LNCAP (cell line): ENCODE measurements around the gene MBTPS1.

ENCODE experiments used
- TF ChIP-seq, protein P1 (sequence below): fragments of 450-650 bp; IDR thresholded peaks from 2 replicates; pipeline ENCODE4 v1.5.1; 2017; ENCODE audit warnings: mild to moderate bottlenecking

The MBTPS1 gene

GRCh38 chr16:84105301-84105815 is 11.4 kb downstream of the MBTPS1 start:
- TF ChIP-seq, protein P1, sequence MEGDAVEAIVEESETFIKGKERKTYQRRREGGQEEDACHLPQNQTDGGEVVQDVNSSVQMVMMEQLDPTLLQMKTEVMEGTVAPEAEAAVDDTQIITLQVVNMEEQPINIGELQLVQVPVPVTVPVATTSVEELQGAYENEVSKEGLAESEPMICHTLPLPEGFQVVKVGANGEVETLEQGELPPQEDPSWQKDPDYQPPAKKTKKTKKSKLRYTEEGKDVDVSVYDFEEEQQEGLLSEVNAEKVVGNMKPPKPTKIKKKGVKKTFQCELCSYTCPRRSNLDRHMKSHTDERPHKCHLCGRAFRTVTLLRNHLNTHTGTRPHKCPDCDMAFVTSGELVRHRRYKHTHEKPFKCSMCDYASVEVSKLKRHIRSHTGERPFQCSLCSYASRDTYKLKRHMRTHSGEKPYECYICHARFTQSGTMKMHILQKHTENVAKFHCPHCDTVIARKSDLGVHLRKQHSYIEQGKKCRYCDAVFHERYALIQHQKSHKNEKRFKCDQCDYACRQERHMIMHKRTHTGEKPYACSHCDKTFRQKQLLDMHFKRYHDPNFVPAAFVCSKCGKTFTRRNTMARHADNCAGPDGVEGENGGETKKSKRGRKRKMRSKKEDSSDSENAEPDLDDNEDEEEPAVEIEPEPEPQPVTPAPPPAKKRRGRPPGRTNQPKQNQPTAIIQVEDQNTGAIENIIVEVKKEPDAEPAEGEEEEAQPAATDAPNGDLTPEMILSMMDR = no peak

GRCh38 chr16:84104231-84104630 is 12.5 kb downstream of the MBTPS1 start:
- TF ChIP-seq, protein P1 = no peak

GRCh38 chr16:84103678-84104077 is 13.1 kb downstream of the MBTPS1 start:
- TF ChIP-seq, protein P1 = no peak

DNA sequence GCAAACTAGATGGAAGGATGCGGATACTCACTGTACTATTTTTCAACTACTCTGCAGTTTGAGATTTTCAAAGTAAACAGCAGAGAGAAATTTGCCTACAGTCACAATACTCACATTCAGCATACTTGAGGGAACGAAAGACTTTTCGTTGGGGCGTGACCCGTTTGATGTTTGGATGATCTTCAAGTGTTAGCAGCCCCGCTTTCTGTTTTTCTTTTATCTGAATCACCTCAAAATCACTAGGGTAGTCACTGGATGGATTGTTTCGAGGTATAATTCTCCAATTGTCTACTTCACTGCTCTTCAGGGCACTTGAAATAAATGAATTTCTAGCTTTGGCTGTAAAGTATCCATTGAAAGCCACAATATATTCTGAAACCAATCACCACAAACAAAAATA is 17.8 kb downstream of the MBTPS1 start:
- TF ChIP-seq, protein P1 = no peak

DNA sequence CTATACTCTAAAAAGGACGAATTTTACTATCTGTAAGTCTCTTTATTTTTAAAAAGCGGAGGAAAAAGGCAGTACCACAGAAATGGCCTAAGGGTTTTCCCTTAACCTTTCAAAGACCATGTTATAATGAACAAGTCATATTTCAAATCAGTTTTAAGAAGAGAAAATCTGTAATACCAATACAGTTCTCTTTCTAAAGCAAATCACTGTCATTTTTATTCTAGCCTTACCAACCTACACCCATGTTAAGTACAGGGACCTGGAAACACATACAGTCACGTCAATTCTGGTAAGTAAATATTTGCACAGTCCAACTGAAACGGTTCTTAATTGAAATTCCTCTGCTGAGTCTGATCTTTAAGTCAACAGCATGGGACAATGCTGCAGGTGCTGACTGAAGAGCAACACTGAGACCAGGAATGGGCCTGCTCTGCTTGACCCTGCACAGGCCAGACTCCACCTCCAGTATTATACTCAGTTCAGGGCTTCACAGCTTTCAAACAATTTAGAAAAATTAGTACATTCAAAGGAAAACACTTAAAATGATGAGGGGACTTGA is 20.2 kb downstream of the MBTPS1 start:
- TF ChIP-seq, protein P1 = no peak

GRCh38 chr16:84095466-84095865 is 21.3 kb downstream of the MBTPS1 start:
- TF ChIP-seq, protein P1 = no peak

DNA sequence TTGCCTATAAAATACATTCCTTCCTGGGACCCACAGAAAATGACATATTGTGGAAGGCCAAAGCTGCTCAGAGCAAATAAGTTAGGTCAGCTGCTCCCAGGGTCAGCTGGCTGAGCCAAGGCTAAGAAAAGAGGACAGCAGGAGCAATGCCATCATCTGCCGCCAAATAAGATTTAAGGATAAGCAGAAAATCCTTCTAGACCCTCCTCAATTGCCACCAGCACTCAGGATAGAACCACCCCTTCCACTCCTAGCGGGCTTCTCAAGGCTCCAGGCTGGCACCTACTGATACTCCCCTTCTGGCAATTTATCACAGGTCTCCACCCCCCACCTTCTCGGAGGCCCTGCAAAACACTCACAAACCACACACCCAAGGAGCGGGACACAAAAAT is 22.9 kb downstream of the MBTPS1 start:
- TF ChIP-seq, protein P1 = no peak
